Measurements from ENCODE around the gene TMEM109.

DNA sequence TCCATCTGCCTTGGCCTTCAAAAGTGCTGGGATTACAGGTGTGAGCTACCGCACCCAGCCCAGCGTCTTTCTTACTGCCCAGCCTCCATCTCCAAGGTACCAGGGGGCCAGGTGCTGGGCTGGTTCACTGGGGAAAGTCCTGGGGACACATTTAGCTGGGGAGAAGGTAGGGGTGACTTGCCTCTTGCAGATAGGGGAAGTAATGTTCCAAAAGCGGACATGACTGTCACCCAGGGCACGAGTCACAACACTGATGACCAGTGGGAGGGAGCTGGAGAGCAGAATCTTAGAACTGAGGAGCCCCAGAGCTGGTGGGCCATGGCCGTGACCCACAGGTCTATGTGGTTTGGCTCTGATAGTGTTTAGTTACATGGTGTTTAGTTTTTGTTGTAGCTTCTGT, 40.5 kb downstream of the TMEM109 start:
- no peak for TF ChIP-seq EGR1 (IDR thresholded peaks at IDR 0.05)
- no peak for TF ChIP-seq RAD21 (IDR thresholded peaks at IDR 0.05; ENCODE audit: low read depth)
- no peak for TF ChIP-seq EP300 (IDR thresholded peaks at IDR 0.05; ENCODE audit: borderline replicate concordance)
- TF ChIP-seq USF1 (IDR thresholded peaks at IDR 0.05) = no peak
- TF ChIP-seq TCF12 (IDR thresholded peaks at IDR 0.05; ENCODE audit: low read depth) = no peak
- no peak for TF ChIP-seq CEBPB (IDR thresholded peaks at IDR 0.05)
- no peak for TF ChIP-seq MAX (IDR thresholded peaks at IDR 0.05)
- TF ChIP-seq REST (IDR thresholded peaks at IDR 0.05; ENCODE audit: low read depth) = no peak
- TF ChIP-seq TAF1 (IDR thresholded peaks at IDR 0.05; ENCODE audit: low read depth) = no peak
- TF ChIP-seq YY1 (IDR thresholded peaks at IDR 0.05; ENCODE audit: low read depth) = no peak
- TF ChIP-seq NFIC (IDR thresholded peaks at IDR 0.05) = no peak
- no peak for TF ChIP-seq CREB1 (IDR thresholded peaks at IDR 0.05; ENCODE audit: low read depth)
- TF ChIP-seq FOXM1 (IDR thresholded peaks at IDR 0.05; ENCODE audit: borderline replicate concordance, low read depth) = no peak
- TF ChIP-seq ZBTB7A (IDR thresholded peaks at IDR 0.05; ENCODE audit: low read depth) = no peak
